Right atrium auricular region (tissue), 2 donors: ENCODE measurements around the gene CHST3. TPM values are rescaled to one million over a fixed set of nuclear protein-coding genes. Genes with fewer than 3 reads are reported as not detected.

Experiments used
- DNase-seq: peaks from one replicate; pipeline ENCODE4 v3.0.0-alpha.2; 2019; ENCODE audit warnings: low spot score
- H3K27ac ChIP-seq, 2 donors: fragments of 200-600 bp; sonication (generic); 1 replicate in 1 of 2; 2 replicates in 1 of 2; pipeline ENCODE4 v1.5.1; 2016 to 2019
- H3K27me3 ChIP-seq, 2 donors: fragments of 200-600 bp; sonication (generic); one replicate each; pipeline versions ENCODE4 v1.5.1 to v1.6.0; 2017 to 2019
- H3K36me3 ChIP-seq: fragments of 200-600 bp; sonication (generic); one replicate; pipeline ENCODE4 v1.5.1; 2016
- H3K4me1 ChIP-seq, 2 donors: fragments of 200-600 bp; sonication (generic); one replicate each; pipeline versions ENCODE4 v1.5.1 to v1.6.0; 2017 to 2019
- H3K4me3 ChIP-seq, 2 donors: fragments of 200-600 bp; sonication (generic); 1 replicate in 1 of 2; 2 replicates in 1 of 2; pipeline ENCODE4 v1.5.1; 2017 to 2019; ENCODE audit warnings: mild to moderate bottlenecking in 1 of 2, moderate library complexity in 1 of 2
- H3K9me3 ChIP-seq, 2 donors: fragments of 200-600 bp; sonication (generic); one replicate each; pipeline ENCODE4 v1.5.1; 2019
- CTCF ChIP-seq, 2 donors: fragments of 200-600 bp; sonication (generic); IDR thresholded peaks; one replicate each; pipeline ENCODE4 v1.5.1; 2019; ENCODE audit warnings: antibody characterized with exemption in 2 of 2
- total RNA-seq, 2 donors: library from RNA; depleted of rRNA; stranded (reverse); fragments of >200 nt; gene quantifications; one replicate each; pipeline ENCODE4 v1.1.0, GENCODE V29; 2016

CHST3 gene
- total RNA-seq, 2 donors from 2014 or later: 21.3 to 45.4 TPM

- Histone ChIP-seq H3K36me3 (no peaks in the 10 kb centered on the region), H3K27me3 (no peaks in the 10 kb centered on the region), H3K4me3 (no peak overlapping the region), H3K9me3 (no peaks in the 10 kb centered on the region), H3K27ac (peak overlapping the region; percentile 87), H3K4me1 (peaks cover 0 to 69% of the 10 kb centered on the region in 2 donors)
- DNase-seq: no peak
- TF ChIP-seq CTCF (IDR thresholded peaks at IDR 0.05): no peak
Observed at GRCh38 chr10:72000073-72001032, 36.2 kb downstream of the CHST3 start.

- Histone ChIP-seq H3K27me3 (no peaks in the 10 kb centered on the region), H3K4me1 (peaks cover 0 to 62% of the 10 kb centered on the region in 2 donors), H3K27ac (peak overlapping the region; percentile 87), H3K9me3 (no peaks in the 10 kb centered on the region), H3K4me3 (no peak overlapping the region), H3K36me3 (no peaks in the 10 kb centered on the region)
- TF ChIP-seq CTCF (IDR thresholded peaks at IDR 0.05): no peak
- DNase-seq: no peak
Observed at GRCh38 chr10:72001033-72001395, 36.8 kb downstream of the CHST3 start.

GRCh38 chr10:72002354-72003295 is 38.4 kb downstream of the CHST3 start:
- peak overlapping the region in 1 of 2 donors; percentile 87 for H3K27ac ChIP-seq
- peaks cover 0 to 53% of the 10 kb centered on the region in 2 donors for H3K4me1 ChIP-seq
- no peaks in the 10 kb centered on the region for H3K27me3 ChIP-seq
- H3K36me3 ChIP-seq: peaks cover 11% of the 10 kb centered on the region
- TF ChIP-seq CTCF (IDR thresholded peaks at IDR 0.05): no peak
- no peaks in the 10 kb centered on the region for H3K9me3 ChIP-seq
- no peak for DNase-seq
- no peak overlapping the region for H3K4me3 ChIP-seq

- no peak for DNase-seq
- H3K9me3 ChIP-seq: no peaks in the 10 kb centered on the region
- no peak for TF ChIP-seq CTCF (IDR thresholded peaks at IDR 0.05)
- peaks cover 31% of the 10 kb centered on the region for H3K36me3 ChIP-seq
- H3K4me1 ChIP-seq: peaks cover 0 to 51% of the 10 kb centered on the region in 2 donors
- no peaks in the 10 kb centered on the region for H3K27me3 ChIP-seq
- H3K27ac ChIP-seq: no peak overlapping the region
- no peak overlapping the region for H3K4me3 ChIP-seq
Observed at GRCh38 chr10:72006026-72006425, 41.8 kb downstream of the CHST3 start.

GRCh38 chr10:72007246-72007892 is 43.2 kb downstream of the CHST3 start:
- peaks cover 33% of the 10 kb centered on the region for H3K36me3 ChIP-seq

More at GRCh38 chr10:72007246-72007892, 43.2 kb downstream of the CHST3 start:
- H3K9me3 ChIP-seq: no peaks in the 10 kb centered on the region
- no peak overlapping the region for H3K4me3 ChIP-seq
- TF ChIP-seq CTCF (IDR thresholded peaks at IDR 0.05): no peak
- H3K4me1 ChIP-seq: peaks cover 0 to 47% of the 10 kb centered on the region in 2 donors
- H3K27ac ChIP-seq: peak overlapping the region; percentile 8 to 27
- no peak for DNase-seq
- no peaks in the 10 kb centered on the region for H3K27me3 ChIP-seq
